K562 treated with DMSO at 1 percent for 4 hours (cell line): Measurements from ENCODE around the gene ACTBL2. TPM values are rescaled to one million over a fixed set of nuclear protein-coding genes. Genes with fewer than 3 reads are reported as not detected.

Experiments
- total RNA-seq: library from RNA; unstranded; fragments of 300-600 nt; gene quantifications from 2 replicates; pipeline ENCODE4 v1.2.3, GENCODE V29; 2022; ENCODE audit not compliant: insufficient read depth

The ACTBL2 gene
- total RNA-seq: not detected in 2 replicates

DNA sequence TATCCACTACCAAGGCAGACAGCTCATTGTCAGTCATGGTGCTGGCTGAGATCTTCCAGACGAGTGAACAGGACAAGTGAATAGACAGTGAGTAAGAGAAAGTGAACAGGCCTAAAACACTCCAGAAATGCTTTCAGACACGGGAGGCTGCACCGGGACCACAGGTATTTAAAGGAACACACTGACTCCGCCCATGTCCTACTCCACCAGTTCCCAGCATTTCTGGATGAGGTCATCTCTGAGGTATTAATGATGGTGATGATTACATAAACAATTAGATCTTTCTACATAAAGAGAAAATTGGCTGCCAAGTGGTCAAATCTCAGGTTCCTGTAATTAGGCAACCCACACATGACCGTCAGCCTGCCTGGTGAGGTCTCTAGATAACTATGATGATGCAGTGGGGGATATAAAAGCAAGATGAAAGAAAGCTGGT lies at the start of gene ACTBL2:
Gene ACTBL2, minus strand, starts transcription at position 141 of the 436 bp plus-strand sequence. Its CDS starts 104 bp downstream, at position 37.

